K562 (cell line): Measurements from ENCODE around the gene TICAM1. TPM values are rescaled to one million over a fixed set of nuclear protein-coding genes. Genes with fewer than 3 reads are reported as not detected.

Experiments
- CHAMP1 ChIP-seq: fragments of 450-650 bp; IDR thresholded peaks from 2 replicates; pipeline ENCODE4 v1.6.1; 2016; ENCODE audit warnings: mild to moderate bottlenecking
- CREB3 ChIP-seq: fragments of 450-650 bp; conservative IDR thresholded peaks from 2 replicates; pipeline ENCODE4 v1.6.1; 2016; ENCODE audit warnings: missing genetic modification characterization, low read depth, mild to moderate bottlenecking, missing compliant biosample characterization, moderate library complexity
- KAT2B ChIP-seq: IDR thresholded peaks from one replicate; pipeline ENCODE4 v1.6.1; 2012; ENCODE audit warnings: low read depth, mild to moderate bottlenecking, control low read depth, inconsistent platforms, low read length, moderate library complexity
- KLF10 ChIP-seq: fragments of 250-450 bp; sonication (Bioruptor Pico); IDR thresholded peaks from 2 replicates; pipeline ENCODE4 v1.6.1; 2021; ENCODE audit warnings: matching md5 sums
- L3MBTL2 ChIP-seq: fragments of 450-650 bp; IDR thresholded peaks from 2 replicates; pipeline ENCODE4 v1.6.1; 2016; ENCODE audit warnings: mild to moderate bottlenecking, moderate library complexity
- POLR2G ChIP-seq: fragments of 200-400 bp; formaldehyde crosslinking; IDR thresholded peaks from 2 replicates; pipeline ENCODE4 v1.6.1; 2017; ENCODE audit warnings: low read depth, mild to moderate bottlenecking, antibody characterized with exemption, low read length, moderate library complexity
- RFX7 ChIP-seq: fragments of 250-450 bp; sonication (Bioruptor Pico); IDR thresholded peaks from 2 replicates; pipeline ENCODE4 v1.5.1; 2021; ENCODE audit warnings: mild to moderate bottlenecking
- SAFB ChIP-seq: fragments of 200-400 bp; formaldehyde crosslinking; IDR thresholded peaks from 2 replicates; pipeline ENCODE4 v1.6.1; 2017; ENCODE audit warnings: low read depth, low read length, borderline replicate concordance
- SIX5 ChIP-seq, 2 experiments: IDR thresholded peaks; 2 replicates each; pipeline ENCODE4 v1.6.1; 2011; ENCODE audit warnings: low read length in 2 of 2, borderline replicate concordance in 1 of 2, low read depth in 1 of 2, mild to moderate bottlenecking in 1 of 2, moderate library complexity in 1 of 2; ENCODE audit not compliant: insufficient read depth in 1 of 2
- TEAD2 ChIP-seq: fragments of 450-650 bp; IDR thresholded peaks from 2 replicates; pipeline ENCODE4 v1.6.1; 2016; ENCODE audit warnings: missing genetic modification characterization, control low read depth, missing compliant biosample characterization
- TFAP4 ChIP-seq: sonication (generic); formaldehyde crosslinking; IDR thresholded peaks from 2 replicates; pipeline ENCODE4 v1.8.0; 2022; ENCODE audit warnings: missing genetic modification reagents, mild to moderate bottlenecking, moderate library complexity, borderline replicate concordance
- TFE3 ChIP-seq: fragments of 450-650 bp; formaldehyde crosslinking; IDR thresholded peaks from 2 replicates; pipeline ENCODE4 v1.4.0; 2020; ENCODE audit warnings: mild to moderate bottlenecking, mixed read lengths
- THRAP3 ChIP-seq: fragments of 450-650 bp; IDR thresholded peaks from 2 replicates; pipeline ENCODE4 v1.6.1; 2016; ENCODE audit warnings: mild to moderate bottlenecking, inconsistent platforms, borderline replicate concordance
- ZNF449 ChIP-seq: fragments of 250-450 bp; sonication (Bioruptor Pico); IDR thresholded peaks from 2 replicates; pipeline ENCODE4 v1.8.0; 2022; ENCODE audit warnings: moderate library complexity, mild to moderate bottlenecking, inconsistent platforms
- ZNF507 ChIP-seq: conservative IDR thresholded peaks from 2 replicates; pipeline ENCODE4 v1.6.1; 2017; ENCODE audit warnings: missing genetic modification characterization, missing compliant biosample characterization
- ZNF551 ChIP-seq: fragments of 250-450 bp; sonication (Bioruptor Pico); IDR thresholded peaks from 2 replicates; pipeline ENCODE4 v1.5.0; 2021; ENCODE audit warnings: mild to moderate bottlenecking, moderate library complexity
- ZSCAN32 ChIP-seq: fragments of 450-650 bp; formaldehyde crosslinking; IDR thresholded peaks from 2 replicates; pipeline ENCODE4 v1.4.0; 2020; ENCODE audit warnings: mild to moderate bottlenecking, moderate library complexity
- polyA plus RNA-seq, 8 experiments: library from polyadenylated mRNA; depleted of rRNA in 4 of 8; stranded (reverse) in 5 of 8; unstranded in 3 of 8; fragments of >200 nt; fragmentation: Nextera tagmentation in 2 of 8; fragmentation: Illumina TruSeq in 1 of 8; extraction: Ambion mirVana in 2 of 8; extraction: Trizol in 1 of 8; gene quantifications; 2 replicates each; pipeline versions ENCODE4 v1.2.1 to v1.2.3, GENCODE V29; 2011 to 2014; ENCODE audit warnings: inconsistent platforms in 1 of 8, missing spikeins in 1 of 8
- total RNA-seq, 7 experiments: library from RNA; depleted of rRNA in 6 of 7; stranded (reverse); fragments of >200 nt in 6 of 7; fragmentation: Illumina TruSeq in 2 of 7; extraction: Trizol in 2 of 7; gene quantifications; 2 replicates each; pipeline versions ENCODE4 v1.2.1 to v1.2.3, GENCODE V29; 2011 to 2021; ENCODE audit warnings: low replicate concordance in 1 of 7

The TICAM1 gene
- total and polyA plus RNA-seq, 9 of the 15 experiments (the other 6 are each of a cell fraction or from before 2014, with no cell fraction given): 0.07 to 11.6 (median 1.5) TPM

GRCh38 chr19:4870025-4870700 is 38.7 kb upstream of the TICAM1 start (continued):
- TF ChIP-seq CHAMP1 (peak; percentile 80), TEAD2 (tag) (no peak), SIX5 (IDR thresholded peaks at IDR 0.05; ENCODE audit: borderline replicate concordance in 1 of 2, insufficient read depth in 1 of 2, low read depth in 1 of 2, low read length in 2 of 2) (no peak), POLR2G (no peak), KLF10 (CRISPR knock-in tag) (no peak), L3MBTL2 (no peak), TFAP4 (CRISPR knock-in tag) (peak; percentile 70), ZSCAN32 (no peak), ZNF551 (CRISPR knock-in tag) (no peak), KAT2B (no peak), SAFB (no peak), ZNF507 (no peak), ZNF449 (CRISPR knock-in tag) (no peak), TFE3 (no peak), CREB3 (no peak), RFX7 (CRISPR knock-in tag) (no peak), THRAP3 (0 out of 2 replicates have a peak, but pooled peaks have one; percentile 53)
